Measurements from ENCODE around the gene ZSCAN32.

Gene ZSCAN32

DNA sequence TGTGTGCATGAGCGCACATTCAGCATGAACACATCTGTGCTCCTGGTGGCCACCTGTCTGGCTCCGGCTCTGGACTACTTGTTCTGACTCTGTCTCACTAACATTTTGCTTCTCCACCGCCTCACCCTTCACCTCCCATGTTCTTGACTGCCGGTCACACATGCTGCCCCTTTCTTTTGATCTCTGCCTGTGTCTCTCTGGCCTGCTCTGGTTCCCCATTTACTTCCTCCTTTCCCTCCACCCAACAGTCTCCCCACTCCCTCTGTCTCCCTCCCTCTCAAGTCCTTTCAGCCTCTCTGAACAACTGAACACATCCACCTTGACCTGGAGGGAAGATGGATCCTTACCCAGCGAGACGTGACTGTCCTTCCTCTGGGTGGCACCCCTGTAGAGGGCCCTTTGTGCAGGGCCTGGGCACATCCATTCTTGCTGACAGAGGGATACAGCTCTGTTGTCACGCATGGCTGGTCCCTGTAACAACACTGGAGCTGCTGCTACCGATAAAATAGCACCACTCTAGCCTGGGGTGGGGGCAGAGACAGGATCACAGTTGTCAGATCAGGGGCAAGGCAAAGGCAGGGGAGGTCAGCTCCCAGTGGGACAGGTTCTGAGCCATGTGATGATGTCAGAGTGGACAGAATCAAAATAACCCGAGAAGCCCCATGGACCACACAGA is 11.0 kb downstream of the ZSCAN32 start:
- Mint-ChIP-seq H3K4me3 (no peak overlapping the region), H3K9me3 (peaks cover 62% of the 10 kb centered on the region), H3K27ac (no peak overlapping the region), H3K36me3 (ENCODE audit: low read depth) (peaks cover 93% of the 10 kb centered on the region), H3K27me3 (ENCODE audit: low read depth) (peaks cover 1% of the 10 kb centered on the region), H3K4me1 (no peaks in the 10 kb centered on the region)
- TF ChIP-seq, protein P1, sequence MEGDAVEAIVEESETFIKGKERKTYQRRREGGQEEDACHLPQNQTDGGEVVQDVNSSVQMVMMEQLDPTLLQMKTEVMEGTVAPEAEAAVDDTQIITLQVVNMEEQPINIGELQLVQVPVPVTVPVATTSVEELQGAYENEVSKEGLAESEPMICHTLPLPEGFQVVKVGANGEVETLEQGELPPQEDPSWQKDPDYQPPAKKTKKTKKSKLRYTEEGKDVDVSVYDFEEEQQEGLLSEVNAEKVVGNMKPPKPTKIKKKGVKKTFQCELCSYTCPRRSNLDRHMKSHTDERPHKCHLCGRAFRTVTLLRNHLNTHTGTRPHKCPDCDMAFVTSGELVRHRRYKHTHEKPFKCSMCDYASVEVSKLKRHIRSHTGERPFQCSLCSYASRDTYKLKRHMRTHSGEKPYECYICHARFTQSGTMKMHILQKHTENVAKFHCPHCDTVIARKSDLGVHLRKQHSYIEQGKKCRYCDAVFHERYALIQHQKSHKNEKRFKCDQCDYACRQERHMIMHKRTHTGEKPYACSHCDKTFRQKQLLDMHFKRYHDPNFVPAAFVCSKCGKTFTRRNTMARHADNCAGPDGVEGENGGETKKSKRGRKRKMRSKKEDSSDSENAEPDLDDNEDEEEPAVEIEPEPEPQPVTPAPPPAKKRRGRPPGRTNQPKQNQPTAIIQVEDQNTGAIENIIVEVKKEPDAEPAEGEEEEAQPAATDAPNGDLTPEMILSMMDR (IDR thresholded peaks at IDR 0.05; ENCODE audit: unreplicated experiment in 3 of 3): no peak

DNA sequence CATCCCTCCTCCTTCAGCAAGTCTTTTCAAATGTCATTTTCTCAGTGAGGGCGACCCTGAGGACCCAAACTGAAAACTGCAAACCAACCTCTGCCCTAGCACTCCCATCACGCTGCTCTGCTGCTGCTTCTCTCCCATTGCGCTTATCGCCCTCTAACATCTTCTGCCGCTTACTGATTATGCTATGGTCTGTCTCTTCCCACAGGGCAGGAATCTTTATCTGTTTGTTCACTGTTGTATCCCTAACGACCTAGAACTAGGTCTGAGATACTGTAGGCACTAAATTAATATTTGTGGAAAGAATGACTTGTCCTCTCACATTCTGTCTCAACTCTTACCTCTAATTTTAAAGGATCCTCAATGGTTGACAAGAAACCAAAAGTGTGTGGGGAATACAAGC is 12.5 kb downstream of the ZSCAN32 start:
- H3K36me3 Mint-ChIP-seq (ENCODE audit: low read depth): peaks cover 93% of the 10 kb centered on the region
- H3K27me3 Mint-ChIP-seq (ENCODE audit: low read depth): no peaks in the 10 kb centered on the region
- no peak overlapping the region for H3K4me3 Mint-ChIP-seq
- TF ChIP-seq, protein P1 (IDR thresholded peaks at IDR 0.05; ENCODE audit: unreplicated experiment in 3 of 3): no peak
- no peaks in the 10 kb centered on the region for H3K4me1 Mint-ChIP-seq
- peaks cover 65% of the 10 kb centered on the region for H3K9me3 Mint-ChIP-seq
- no peak overlapping the region for H3K27ac Mint-ChIP-seq

DNA sequence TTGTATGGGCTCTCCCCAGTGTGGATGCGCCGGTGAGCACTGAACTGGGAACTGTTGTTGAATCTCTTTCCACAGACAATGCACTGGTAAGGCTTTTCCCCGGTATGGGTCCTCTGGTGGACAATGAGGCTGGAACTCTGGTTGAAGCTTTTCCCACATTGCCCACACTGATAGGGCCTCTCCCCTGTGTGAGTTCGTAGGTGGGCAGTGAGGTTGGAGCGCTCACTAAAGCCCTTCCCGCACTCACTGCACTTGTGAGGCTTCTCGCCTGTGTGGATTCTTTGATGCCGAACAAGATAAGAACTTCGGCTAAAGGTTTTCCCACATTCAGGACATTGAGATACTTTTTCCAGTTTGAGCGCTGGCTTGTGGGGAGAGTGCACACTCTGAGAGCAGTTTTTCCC is 17.8 kb downstream of the ZSCAN32 start:
- TF ChIP-seq, protein P1 (IDR thresholded peaks at IDR 0.05; ENCODE audit: unreplicated experiment in 3 of 3): no peak
- no peaks in the 10 kb centered on the region for H3K27me3 Mint-ChIP-seq (ENCODE audit: low read depth)
- H3K9me3 Mint-ChIP-seq: peaks cover 84% of the 10 kb centered on the region
- H3K4me1 Mint-ChIP-seq: no peaks in the 10 kb centered on the region
- no peak overlapping the region for H3K4me3 Mint-ChIP-seq
- H3K36me3 Mint-ChIP-seq (ENCODE audit: low read depth): peaks cover 91% of the 10 kb centered on the region
- no peak overlapping the region for H3K27ac Mint-ChIP-seq

DNA sequence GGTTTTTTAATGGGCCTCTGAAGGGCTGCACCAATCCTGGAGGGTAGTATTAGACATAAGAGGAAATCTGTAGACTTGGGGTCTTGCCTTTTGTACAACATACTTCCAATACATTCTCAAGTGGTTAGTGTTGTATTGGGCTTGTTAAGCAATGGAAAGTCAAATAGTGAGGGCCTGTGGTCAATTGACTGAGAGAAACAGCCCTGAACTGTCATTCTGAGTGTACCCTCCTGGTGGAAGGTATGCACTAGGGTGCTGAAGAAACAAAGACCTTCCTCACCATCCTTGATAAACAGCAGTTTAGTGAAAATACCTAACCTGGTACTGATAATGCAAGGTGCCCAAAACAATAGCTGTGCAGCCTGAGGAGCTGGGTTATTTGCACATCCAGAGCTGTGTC is 22.9 kb downstream of the ZSCAN32 start:
- Mint-ChIP-seq H3K36me3 (ENCODE audit: low read depth) (peaks cover 52% of the 10 kb centered on the region), H3K9me3 (peaks cover 81% of the 10 kb centered on the region), H3K27ac (no peak overlapping the region), H3K4me1 (no peaks in the 10 kb centered on the region), H3K27me3 (ENCODE audit: low read depth) (no peaks in the 10 kb centered on the region), H3K4me3 (no peak overlapping the region)
- TF ChIP-seq, protein P1 (IDR thresholded peaks at IDR 0.05; ENCODE audit: unreplicated experiment in 3 of 3): no peak

DNA sequence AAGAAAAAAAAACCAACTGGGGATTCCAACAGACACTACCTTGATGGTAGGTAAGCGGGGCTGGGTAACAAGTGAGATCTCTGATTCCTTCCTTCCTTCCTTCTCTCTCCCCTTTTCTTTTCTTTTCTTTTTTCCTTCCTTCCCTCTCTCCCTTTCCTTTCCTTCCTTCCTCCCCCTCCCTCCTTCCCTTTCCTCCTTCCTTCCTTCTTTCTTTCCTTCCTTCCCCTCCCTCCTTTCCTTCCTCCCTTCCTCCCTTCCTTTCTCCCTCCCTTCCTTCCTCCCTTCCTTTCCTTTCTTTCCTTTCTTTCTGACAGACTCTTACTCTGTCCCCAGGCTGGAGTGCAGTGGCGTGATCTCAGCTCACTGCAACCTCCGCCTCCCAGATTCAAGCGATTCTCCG is 25.1 kb downstream of the ZSCAN32 start:
- TF ChIP-seq, protein P1 (IDR thresholded peaks at IDR 0.05; ENCODE audit: unreplicated experiment in 3 of 3): no peak
- Mint-ChIP-seq H3K27ac (no peak overlapping the region), H3K4me1 (no peaks in the 10 kb centered on the region), H3K4me3 (no peak overlapping the region), H3K9me3 (peaks cover 61% of the 10 kb centered on the region), H3K36me3 (ENCODE audit: low read depth) (peaks cover 30% of the 10 kb centered on the region), H3K27me3 (ENCODE audit: low read depth) (no peaks in the 10 kb centered on the region)

DNA sequence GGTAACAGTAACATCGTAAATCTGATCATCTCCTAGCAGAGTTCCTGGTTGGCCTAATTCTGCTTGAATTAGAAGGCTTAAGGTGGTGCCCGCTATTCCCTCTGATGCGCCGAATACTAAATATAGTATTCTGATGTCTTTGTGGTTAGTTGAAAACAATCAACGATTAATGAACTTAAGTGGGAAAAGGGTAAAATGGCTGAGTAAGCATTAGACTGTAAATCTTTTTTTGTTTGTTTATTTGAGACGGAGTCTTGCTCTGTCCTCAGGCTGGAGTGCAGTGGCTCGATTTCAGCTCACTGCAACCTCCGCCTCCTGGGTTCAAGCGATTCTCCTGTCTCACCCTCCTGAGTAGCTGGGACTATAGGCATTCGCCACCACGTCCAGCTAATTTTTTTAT is 31.7 kb downstream of the ZSCAN32 start:
- no peaks in the 10 kb centered on the region for H3K27me3 Mint-ChIP-seq (ENCODE audit: low read depth)
- no peaks in the 10 kb centered on the region for H3K36me3 Mint-ChIP-seq (ENCODE audit: low read depth)
- TF ChIP-seq, protein P1 (IDR thresholded peaks at IDR 0.05; ENCODE audit: unreplicated experiment in 3 of 3): no peak
- no peak overlapping the region for H3K4me3 Mint-ChIP-seq
- no peaks in the 10 kb centered on the region for H3K4me1 Mint-ChIP-seq
- no peak overlapping the region for H3K27ac Mint-ChIP-seq
- peaks cover 19% of the 10 kb centered on the region for H3K9me3 Mint-ChIP-seq
